ENCODE data around the gene BCR.
"Not testable (repeated sequence)": the region's sequence is repeated elsewhere in the genome, so short reads cannot be mapped to it uniquely, and the experiment has no call there.

BCR gene

DNA sequence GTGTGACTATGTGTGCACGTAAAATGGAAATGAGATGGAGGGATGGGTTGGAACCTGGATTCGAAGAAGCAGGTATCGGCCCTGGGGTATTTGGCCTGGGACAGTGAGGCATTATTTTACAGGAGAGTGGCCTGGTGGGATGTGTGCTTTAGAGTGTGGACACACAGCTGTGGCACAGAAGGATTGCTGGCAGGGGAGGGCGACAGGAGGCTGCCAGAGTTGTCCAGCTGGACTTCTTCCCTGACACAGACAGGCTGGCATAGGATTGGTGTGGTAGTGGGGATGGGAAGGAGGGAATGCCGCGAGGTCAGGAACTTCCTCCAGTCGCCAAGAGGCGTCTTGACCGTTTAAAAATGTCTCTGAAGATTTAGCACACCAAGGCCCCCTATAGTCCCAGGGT is 157.4 kb downstream of the BCR start:
- H3K27ac Mint-ChIP-seq; H3K9me3 Mint-ChIP-seq; ATAC-seq (replicated peaks); H3K27me3 Mint-ChIP-seq; H3K36me3 Mint-ChIP-seq (ENCODE audit: insufficient read depth); H3K4me1 Mint-ChIP-seq (ENCODE audit: low read depth in 2 of 2); DNase-seq; H3K4me3 Mint-ChIP-seq: not testable (repeated sequence)

DNA sequence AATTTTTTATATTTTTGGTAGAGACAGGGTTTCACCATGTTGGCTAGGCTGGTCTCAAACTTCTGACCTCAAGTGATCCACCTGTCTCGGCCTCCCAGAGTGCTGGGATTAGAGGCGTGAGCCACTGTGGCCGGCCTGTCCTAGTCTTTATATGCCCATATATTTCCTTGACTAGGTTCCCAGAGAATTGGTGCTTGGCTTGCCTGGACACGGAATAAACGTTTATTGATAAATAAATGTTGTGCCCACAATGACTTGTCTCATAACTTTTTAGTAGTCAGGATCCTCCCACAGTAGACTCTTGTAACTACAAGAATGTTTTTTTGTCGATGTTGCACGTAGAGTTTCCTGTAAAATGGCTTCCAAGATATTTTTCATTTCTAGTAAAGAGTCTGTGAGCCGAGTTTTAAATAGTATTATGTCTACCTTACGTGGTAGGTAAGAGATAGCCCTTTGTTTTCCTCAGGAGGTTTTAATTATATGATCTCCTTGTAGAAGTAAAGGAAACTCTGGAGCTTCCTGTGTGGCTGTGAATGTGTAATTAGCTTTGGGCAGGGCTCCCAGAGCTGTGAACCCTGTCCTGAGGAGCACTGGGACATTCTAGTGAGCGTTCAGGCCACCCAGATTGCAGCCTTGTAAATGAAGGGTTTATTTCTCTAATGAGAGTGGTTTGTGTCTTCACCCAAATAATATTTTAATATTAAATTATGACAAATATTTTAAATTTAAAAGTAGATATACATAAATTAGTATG is 161.8 kb downstream of the BCR start:
- not testable (repeated sequence) for DNase-seq; H3K4me1 Mint-ChIP-seq (ENCODE audit: low read depth in 2 of 2); H3K9me3 Mint-ChIP-seq; H3K36me3 Mint-ChIP-seq (ENCODE audit: insufficient read depth); H3K4me3 Mint-ChIP-seq; H3K27me3 Mint-ChIP-seq; H3K27ac Mint-ChIP-seq; ATAC-seq (replicated peaks)

DNA sequence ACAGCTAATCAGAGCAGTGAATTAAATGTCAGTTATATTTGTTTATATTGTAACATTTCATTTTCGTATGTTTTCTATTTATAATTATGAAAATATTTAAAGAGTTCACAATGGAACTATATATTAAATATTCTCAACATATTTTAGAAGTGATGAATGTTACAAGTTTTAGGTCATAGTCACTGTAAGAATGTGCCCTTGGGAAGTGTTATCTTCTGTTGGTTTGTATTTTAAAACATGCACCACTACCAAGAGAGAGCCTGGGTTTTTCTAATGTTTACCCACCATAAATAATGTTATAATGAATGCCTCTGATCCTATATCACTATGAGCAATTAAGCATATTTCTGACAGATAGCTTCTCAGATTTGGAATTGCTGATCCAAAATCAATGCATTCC is 171.0 kb downstream of the BCR start:
- no peaks in the 10 kb centered on the region for H3K9me3 Mint-ChIP-seq
- H3K27ac Mint-ChIP-seq = no peak overlapping the region
- ATAC-seq (replicated peaks) (no peak), DNase-seq (no peak)
- no peak overlapping the region for H3K4me3 Mint-ChIP-seq
- no peaks in the 10 kb centered on the region for H3K36me3 Mint-ChIP-seq (ENCODE audit: insufficient read depth)
- peaks cover 37 to 40% of the 10 kb centered on the region in 2 donors for H3K27me3 Mint-ChIP-seq
- peaks cover 4 to 6% of the 10 kb centered on the region in 2 donors for H3K4me1 Mint-ChIP-seq (ENCODE audit: low read depth in 2 of 2)

DNA sequence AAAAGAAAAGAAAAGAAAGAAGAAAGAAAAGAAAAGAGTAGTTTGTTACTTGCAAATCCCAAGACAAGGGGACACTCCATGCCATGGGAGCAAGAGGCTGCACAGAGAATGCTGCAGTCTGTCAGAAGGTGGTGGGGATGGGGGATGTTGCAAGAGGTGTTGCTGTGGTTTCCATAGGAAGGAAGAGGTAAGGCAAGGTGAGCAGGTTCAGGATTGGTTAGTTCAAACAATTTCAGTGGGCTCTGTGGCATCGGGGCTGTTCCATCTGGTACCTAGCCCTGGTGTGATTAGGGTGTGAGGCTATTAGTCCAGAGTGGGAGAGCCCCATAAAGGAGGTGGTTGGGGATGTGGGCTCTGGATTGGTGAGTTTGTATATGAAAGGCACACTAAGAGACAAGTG is 172.7 kb downstream of the BCR start:
- DNase-seq (no peak), ATAC-seq (replicated peaks) (no peak)
- Mint-ChIP-seq H3K4me3 (no peak overlapping the region), H3K9me3 (no peaks in the 10 kb centered on the region), H3K4me1 (ENCODE audit: low read depth in 2 of 2) (peaks cover 4 to 6% of the 10 kb centered on the region in 2 donors), H3K36me3 (ENCODE audit: insufficient read depth) (no peaks in the 10 kb centered on the region), H3K27me3 (peaks cover 48 to 51% of the 10 kb centered on the region in 2 donors), H3K27ac (no peak overlapping the region)

DNA sequence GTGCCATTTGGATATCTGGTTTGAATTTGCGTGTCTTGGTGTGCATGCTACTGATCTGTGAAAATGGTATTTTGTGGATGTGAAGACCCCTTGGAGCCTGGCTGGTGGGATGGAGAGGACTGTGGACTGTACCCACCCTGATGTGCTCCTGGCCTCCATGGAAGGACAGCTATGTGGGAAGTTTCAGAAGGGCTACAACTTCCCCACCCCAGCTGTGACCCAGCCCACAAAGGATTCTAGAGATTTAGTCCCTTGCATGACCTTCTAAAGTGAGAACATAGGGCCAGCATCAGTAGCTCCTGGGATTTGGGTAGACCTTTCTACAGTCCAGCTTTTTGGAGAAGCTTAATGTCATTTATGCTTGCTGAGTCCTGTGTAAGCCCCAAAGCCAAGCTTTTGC is 173.4 kb downstream of the BCR start:
- H3K36me3 Mint-ChIP-seq (ENCODE audit: insufficient read depth) = no peaks in the 10 kb centered on the region
- ATAC-seq (replicated peaks) (no peak), DNase-seq (no peak)
- H3K4me3 Mint-ChIP-seq = no peak overlapping the region
- H3K27me3 Mint-ChIP-seq = peaks cover 42 to 51% of the 10 kb centered on the region in 2 donors
- H3K9me3 Mint-ChIP-seq = no peaks in the 10 kb centered on the region
- H3K4me1 Mint-ChIP-seq (ENCODE audit: low read depth in 2 of 2) = peaks cover 4 to 6% of the 10 kb centered on the region in 2 donors
- no peak overlapping the region for H3K27ac Mint-ChIP-seq

DNA sequence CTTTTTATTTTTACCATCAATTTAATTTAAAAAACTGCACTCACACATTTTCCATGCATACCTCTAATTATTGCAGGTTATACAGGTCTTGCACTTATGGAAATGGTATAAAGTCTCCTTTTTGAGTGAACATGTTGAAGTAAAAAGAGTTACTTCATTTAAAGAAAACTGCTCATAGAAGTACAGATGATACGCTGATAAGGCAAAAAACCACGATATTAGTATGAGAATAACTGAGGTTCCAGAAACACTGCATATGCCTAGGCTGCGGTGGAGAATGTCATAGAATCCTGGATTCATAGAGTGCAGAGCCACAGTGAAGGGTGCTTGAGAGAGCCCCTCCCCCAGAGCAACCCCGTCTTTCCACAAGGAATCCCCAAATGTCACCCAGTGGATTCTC is 175.8 kb downstream of the BCR start:
- Mint-ChIP-seq H3K27me3 (peaks cover 25 to 37% of the 10 kb centered on the region in 2 donors), H3K4me3 (no peak overlapping the region), H3K9me3 (no peaks in the 10 kb centered on the region), H3K27ac (no peak overlapping the region), H3K36me3 (ENCODE audit: insufficient read depth) (no peaks in the 10 kb centered on the region), H3K4me1 (ENCODE audit: low read depth in 2 of 2) (peaks cover 4 to 6% of the 10 kb centered on the region in 2 donors)
- ATAC-seq (replicated peaks) = no peak
- no peak for DNase-seq

DNA sequence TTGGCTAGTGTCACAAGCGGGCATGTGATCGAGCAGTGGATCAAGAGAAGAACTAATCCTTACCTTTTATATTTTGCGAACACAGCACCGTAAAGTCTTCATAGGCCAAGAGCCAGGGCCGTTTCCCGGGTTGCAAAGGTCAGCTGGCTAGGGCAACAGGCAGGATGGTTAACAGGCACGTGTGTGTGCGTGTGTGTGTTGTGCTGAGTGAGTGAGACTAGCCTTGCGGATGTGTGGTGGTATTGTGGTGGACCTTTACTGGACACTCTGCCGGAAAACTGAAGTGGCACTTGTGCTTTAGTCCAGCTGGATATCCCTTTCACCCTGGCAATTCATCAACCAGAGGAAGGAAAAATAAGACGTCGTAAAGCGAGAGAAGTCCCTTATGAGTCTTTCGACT is 176.7 kb downstream of the BCR start:
- Mint-ChIP-seq H3K27me3 (peaks cover 25 to 45% of the 10 kb centered on the region in 2 donors), H3K9me3 (no peaks in the 10 kb centered on the region), H3K27ac (no peak overlapping the region), H3K36me3 (ENCODE audit: insufficient read depth) (no peaks in the 10 kb centered on the region), H3K4me1 (ENCODE audit: low read depth in 2 of 2) (peaks cover 4 to 6% of the 10 kb centered on the region in 2 donors), H3K4me3 (no peak overlapping the region)
- no peak for ATAC-seq (replicated peaks)
- no peak for DNase-seq

DNA sequence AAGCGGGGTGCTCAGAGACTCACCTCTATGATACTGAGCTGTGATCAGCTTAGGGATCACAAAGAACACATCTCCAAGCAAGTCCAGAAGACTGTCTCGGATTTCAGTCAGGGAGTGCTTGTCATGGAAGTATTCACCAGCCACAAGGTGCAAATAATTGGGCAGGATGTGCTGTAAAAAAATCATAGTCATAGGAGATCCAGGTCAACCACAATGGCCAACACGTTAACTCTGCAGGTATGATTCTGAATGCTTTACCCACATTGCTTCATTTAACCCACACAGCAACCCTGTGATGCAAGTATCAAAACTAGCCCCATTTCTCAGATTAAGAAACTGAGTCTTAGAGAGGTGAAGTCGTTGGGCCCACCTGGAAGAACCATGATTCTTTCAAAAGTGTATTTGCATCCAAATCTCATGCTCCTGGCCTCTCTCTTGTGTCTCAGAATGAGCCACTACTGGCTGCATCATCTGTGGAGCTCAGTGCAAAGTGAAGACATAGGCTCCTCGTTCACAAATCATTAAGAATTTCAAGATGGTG is 179.3 kb downstream of the BCR start:
- Mint-ChIP-seq H3K27ac (no peak overlapping the region), H3K9me3 (no peaks in the 10 kb centered on the region), H3K36me3 (ENCODE audit: insufficient read depth) (no peaks in the 10 kb centered on the region), H3K4me1 (ENCODE audit: low read depth in 2 of 2) (no peaks in the 10 kb centered on the region), H3K4me3 (no peak overlapping the region), H3K27me3 (peaks cover 11 to 34% of the 10 kb centered on the region in 2 donors)
- ATAC-seq (replicated peaks) (no peak), DNase-seq (no peak)

DNA sequence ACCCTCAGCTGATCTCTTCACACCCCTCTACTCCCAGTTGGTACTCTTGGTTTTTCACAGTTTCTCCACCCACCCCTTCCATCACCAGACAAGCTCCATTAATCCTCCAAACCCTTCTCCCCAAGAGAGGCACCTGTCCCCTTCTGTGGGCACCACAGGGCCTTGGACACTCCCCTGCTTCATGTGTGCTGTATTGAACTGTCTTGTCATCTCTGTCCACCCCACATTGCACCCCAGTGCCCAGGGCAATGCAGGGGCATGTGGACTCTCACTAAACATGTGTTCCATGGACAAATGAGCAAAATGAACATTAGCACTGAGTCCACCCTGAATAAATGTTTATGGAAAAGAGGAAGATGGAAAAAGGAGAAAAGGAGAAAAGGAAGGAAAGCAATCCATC is 181.4 kb downstream of the BCR start:
- H3K9me3 Mint-ChIP-seq = no peaks in the 10 kb centered on the region
- no peak overlapping the region for H3K4me3 Mint-ChIP-seq
- no peak overlapping the region for H3K27ac Mint-ChIP-seq
- peaks cover 9 to 28% of the 10 kb centered on the region in 2 donors for H3K27me3 Mint-ChIP-seq
- no peaks in the 10 kb centered on the region for H3K4me1 Mint-ChIP-seq (ENCODE audit: low read depth in 2 of 2)
- DNase-seq (no peak), ATAC-seq (replicated peaks) (no peak)
- no peaks in the 10 kb centered on the region for H3K36me3 Mint-ChIP-seq (ENCODE audit: insufficient read depth)

DNA sequence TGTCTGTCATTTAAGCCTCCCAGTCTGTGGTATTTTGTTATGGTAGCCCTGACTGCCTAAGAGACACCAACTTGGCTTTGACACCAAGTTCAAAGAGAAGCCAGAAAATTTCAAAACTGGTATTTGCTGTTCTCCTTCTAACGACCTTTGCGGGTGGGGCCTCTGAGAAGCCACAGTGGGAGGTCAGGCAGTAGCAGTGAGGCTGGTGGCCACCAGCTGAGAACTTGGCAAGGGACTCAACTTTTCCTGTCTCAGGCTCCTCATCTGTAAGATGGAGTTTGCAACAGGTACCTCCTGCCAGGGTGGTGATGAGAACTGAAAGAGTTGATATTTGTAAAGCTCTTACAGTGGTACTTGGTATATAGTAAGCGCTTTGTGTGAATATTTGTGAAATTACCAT is 183.4 kb downstream of the BCR start:
- Mint-ChIP-seq H3K4me3 (no peak overlapping the region), H3K36me3 (ENCODE audit: insufficient read depth) (no peaks in the 10 kb centered on the region), H3K4me1 (ENCODE audit: low read depth in 2 of 2) (no peaks in the 10 kb centered on the region), H3K27me3 (peaks cover 21 to 41% of the 10 kb centered on the region in 2 donors), H3K9me3 (no peaks in the 10 kb centered on the region), H3K27ac (no peak overlapping the region)
- no peak for ATAC-seq (replicated peaks)
- no peak for DNase-seq

DNA sequence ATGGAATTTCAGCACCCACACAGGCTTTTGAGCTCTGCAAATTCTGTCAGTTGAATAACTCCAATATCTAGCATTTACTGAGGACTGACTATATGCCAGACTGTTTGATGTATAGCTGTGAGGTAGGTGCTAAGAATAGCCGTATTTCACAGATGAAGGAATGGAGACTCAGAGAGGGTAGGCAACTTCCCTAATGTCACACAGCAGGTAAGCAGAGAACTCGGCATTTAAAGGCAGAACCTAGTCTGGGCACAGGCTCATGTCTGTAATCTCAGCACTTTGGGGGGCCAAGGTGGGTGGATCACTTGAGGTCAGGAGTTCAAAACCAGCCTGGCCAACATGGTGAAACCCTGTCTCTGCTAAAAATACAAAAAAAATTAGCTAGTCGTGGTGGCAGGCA is 184.1 kb downstream of the BCR start:
- no peak overlapping the region for H3K27ac Mint-ChIP-seq
- no peaks in the 10 kb centered on the region for H3K9me3 Mint-ChIP-seq
- no peak for DNase-seq
- no peak for ATAC-seq (replicated peaks)
- no peaks in the 10 kb centered on the region for H3K4me1 Mint-ChIP-seq (ENCODE audit: low read depth in 2 of 2)
- peaks cover 28 to 48% of the 10 kb centered on the region in 2 donors for H3K27me3 Mint-ChIP-seq
- no peak overlapping the region for H3K4me3 Mint-ChIP-seq
- H3K36me3 Mint-ChIP-seq (ENCODE audit: insufficient read depth) = peaks cover 2% of the 10 kb centered on the region

DNA sequence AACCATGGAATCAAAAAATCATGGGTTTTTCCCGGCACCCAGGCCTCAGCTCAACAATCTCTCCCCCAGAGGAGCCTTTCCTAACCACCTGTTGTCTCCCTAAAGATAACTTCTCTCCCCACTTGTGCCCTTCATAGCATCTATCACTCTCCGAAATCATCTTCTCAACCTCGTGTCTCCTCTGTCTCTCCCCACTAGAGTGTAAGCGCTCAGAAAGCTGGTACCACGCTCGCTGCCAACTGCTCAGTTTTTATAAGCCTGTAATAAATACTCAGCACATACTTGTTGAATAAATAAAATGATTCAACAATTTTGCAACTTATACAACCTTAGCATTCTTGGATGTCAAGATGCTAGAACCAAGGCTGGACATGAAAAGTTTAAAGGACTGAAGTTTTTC is 185.2 kb downstream of the BCR start:
- ATAC-seq (replicated peaks) = no peak
- Mint-ChIP-seq H3K4me1 (ENCODE audit: low read depth in 2 of 2) (no peaks in the 10 kb centered on the region), H3K27me3 (peaks cover 37 to 59% of the 10 kb centered on the region in 2 donors), H3K27ac (no peak overlapping the region), H3K9me3 (no peaks in the 10 kb centered on the region), H3K4me3 (no peak overlapping the region), H3K36me3 (ENCODE audit: insufficient read depth) (peaks cover 3% of the 10 kb centered on the region)
- no peak for DNase-seq

DNA sequence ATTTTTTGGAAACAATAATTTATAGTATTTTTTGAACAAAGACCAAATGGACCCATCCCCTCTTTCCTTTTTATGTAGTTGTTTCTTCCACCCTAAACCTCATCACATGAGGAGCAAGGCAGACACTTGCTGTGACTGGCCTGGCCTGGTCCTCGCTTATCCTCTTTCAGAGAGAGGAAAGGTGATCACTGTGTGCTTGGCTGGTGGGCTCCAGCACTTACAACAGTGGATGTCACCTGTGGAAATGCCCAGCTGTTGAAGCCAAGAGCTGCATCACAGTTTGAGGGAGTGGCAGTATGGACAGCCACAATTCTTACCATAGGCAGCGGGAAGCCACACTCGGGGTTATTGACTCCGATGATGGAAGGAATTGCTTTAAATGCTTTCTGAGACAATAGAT is 185.7 kb downstream of the BCR start:
- Mint-ChIP-seq H3K27ac (no peak overlapping the region), H3K9me3 (no peaks in the 10 kb centered on the region), H3K27me3 (peaks cover 37 to 63% of the 10 kb centered on the region in 2 donors), H3K4me1 (ENCODE audit: low read depth in 2 of 2) (no peaks in the 10 kb centered on the region), H3K4me3 (no peak overlapping the region), H3K36me3 (ENCODE audit: insufficient read depth) (peaks cover 3% of the 10 kb centered on the region)
- ATAC-seq (replicated peaks) (no peak), DNase-seq (no peak)

DNA sequence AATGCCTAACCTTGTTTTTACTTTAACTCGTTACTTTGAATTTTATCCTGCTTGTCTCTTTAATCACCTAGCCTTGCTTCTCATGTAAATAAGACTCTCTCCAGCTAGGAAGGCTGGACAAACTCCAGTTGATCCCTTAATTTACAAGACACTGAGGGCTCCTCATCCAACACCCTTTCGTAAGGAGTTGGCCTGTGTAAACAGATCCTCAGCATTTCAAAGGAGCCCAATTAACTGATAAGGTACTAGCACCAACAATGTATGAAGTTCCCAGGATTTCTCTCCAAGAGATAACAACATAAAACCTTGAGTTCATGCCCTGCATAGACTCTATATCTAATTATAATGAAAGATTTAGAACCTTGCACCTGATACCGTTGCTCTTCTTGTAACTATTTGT is 186.9 kb downstream of the BCR start:
- not testable (repeated sequence) for H3K9me3 Mint-ChIP-seq; DNase-seq; H3K27ac Mint-ChIP-seq; H3K36me3 Mint-ChIP-seq (ENCODE audit: insufficient read depth); H3K4me3 Mint-ChIP-seq; H3K4me1 Mint-ChIP-seq (ENCODE audit: low read depth in 2 of 2); ATAC-seq (replicated peaks)
- peaks cover 37 to 54% of the 10 kb centered on the region in 2 donors for H3K27me3 Mint-ChIP-seq
